Stomach (tissue), 9 donors: ENCODE results near the gene PEDS1. TPM values are rescaled to one million over a fixed set of nuclear protein-coding genes. Genes with fewer than 3 reads are reported as not detected.
"Not testable (repeated sequence)": the region's sequence is repeated elsewhere in the genome, so short reads cannot be mapped to it uniquely, and the experiment has no call there.

Source experiments
- DNase-seq, 2 donors: peaks; one replicate each; pipeline versions ENCODE4 v3.0.0 to v3.0.0-alpha.2; 2013 to 2019
- H3K27ac ChIP-seq, 5 donors: fragments of 200-600 bp in 4 of 5; sonication (generic) in 4 of 5; one replicate each; pipeline ENCODE4 v1.5.1; 2013 to 2019; ENCODE audit warnings: mild to moderate bottlenecking in 1 of 5, moderate library complexity in 1 of 5
- H3K27me3 ChIP-seq, 3 donors: fragments of 200-600 bp; sonication (generic); one replicate each; pipeline ENCODE4 v1.5.1; 2017 to 2019; ENCODE audit warnings: mixed run types in 1 of 3
- H3K36me3 ChIP-seq, 4 donors: fragments of 200-600 bp; sonication (generic); 1 replicate in 3 of 4; 2 replicates in 1 of 4; pipeline ENCODE4 v1.5.1; 2016 to 2019
- H3K4me1 ChIP-seq, 4 donors: fragments of 200-600 bp; sonication (generic); one replicate each; pipeline ENCODE4 v1.5.1; 2016 to 2019
- H3K4me3 ChIP-seq, 4 donors: fragments of 200-600 bp; sonication (generic) in 3 of 4; one replicate each; pipeline ENCODE4 v1.5.1; 2016 to 2019; ENCODE audit warnings: mild to moderate bottlenecking in 1 of 4
- H3K9me3 ChIP-seq, 4 donors: fragments of 200-600 bp; sonication (generic); one replicate each; pipeline ENCODE4 v1.5.1; 2016 to 2019
- EP300 ChIP-seq: sonication (generic); formaldehyde crosslinking; IDR thresholded peaks from one replicate; pipeline ENCODE4 v1.6.1; 2017; ENCODE audit warnings: antibody characterized with exemption
- POLR2A ChIP-seq, 4 donors: fragments of 450-650 bp; IDR thresholded peaks; one replicate each; pipeline ENCODE4 v1.6.1; 2016; ENCODE audit warnings: antibody characterized with exemption in 4 of 4, control low read depth in 2 of 4, mild to moderate bottlenecking in 1 of 4, moderate library complexity in 1 of 4
- POLR2AphosphoS5 ChIP-seq, 3 donors: sonication (generic); formaldehyde crosslinking; IDR thresholded peaks; one replicate each; pipeline ENCODE4 v1.6.1; 2016; ENCODE audit warnings: antibody characterized with exemption in 3 of 3
- WGBS, 5 donors: extraction: QIAGEN DNeasy Blood & Tissue Kit in 3 of 5; methylation state at CpG; one replicate each; pipeline versions ENCODE4 v1.1.5 to v1.1.7; 2013 to 2018; 5-methylcytosine and 5-hydroxymethylcytosine counted together
- intact Hi-C: fragments of 100-400 bp; cut with DNase I; formaldehyde crosslinking; loops from one replicate; pipeline ENCODE4 v1.15.1; 2023; ENCODE audit warnings: low total_unique reads
- polyA plus RNA-seq, 3 donors: library from polyadenylated mRNA; stranded (reverse); fragments of 200-250 nt; gene quantifications; one replicate each; pipeline ENCODE4 v1.2.3, GENCODE V29; 2013
- total RNA-seq, 5 donors: library from RNA; depleted of rRNA; stranded (reverse); fragments of >200 nt; gene quantifications; one replicate each; pipeline versions ENCODE4 v1.1.0 to v1.2.3, GENCODE V29; 2014 to 2016
- TF ChIP-seq, protein P1 (sequence below), 7 experiments: fragments of 450-650 bp in 4 of 7; fragments of 200-600 bp in 3 of 7; sonication (generic) in 3 of 7; IDR thresholded peaks; one replicate each; pipeline ENCODE4 v1.5.1; 2016 to 2019; ENCODE audit warnings: antibody characterized with exemption in 7 of 7, control low read depth in 2 of 7, mild to moderate bottlenecking in 1 of 7
- donor health status: healthy with polysubstance abuse.
- donor health status: Bipolar disorder and iron deficiency.
- donor health status: healthy.

Gene PEDS1
- total and polyA plus RNA-seq, 8 donors: 1.8 to 79.4 (median 17.5) TPM

DNA sequence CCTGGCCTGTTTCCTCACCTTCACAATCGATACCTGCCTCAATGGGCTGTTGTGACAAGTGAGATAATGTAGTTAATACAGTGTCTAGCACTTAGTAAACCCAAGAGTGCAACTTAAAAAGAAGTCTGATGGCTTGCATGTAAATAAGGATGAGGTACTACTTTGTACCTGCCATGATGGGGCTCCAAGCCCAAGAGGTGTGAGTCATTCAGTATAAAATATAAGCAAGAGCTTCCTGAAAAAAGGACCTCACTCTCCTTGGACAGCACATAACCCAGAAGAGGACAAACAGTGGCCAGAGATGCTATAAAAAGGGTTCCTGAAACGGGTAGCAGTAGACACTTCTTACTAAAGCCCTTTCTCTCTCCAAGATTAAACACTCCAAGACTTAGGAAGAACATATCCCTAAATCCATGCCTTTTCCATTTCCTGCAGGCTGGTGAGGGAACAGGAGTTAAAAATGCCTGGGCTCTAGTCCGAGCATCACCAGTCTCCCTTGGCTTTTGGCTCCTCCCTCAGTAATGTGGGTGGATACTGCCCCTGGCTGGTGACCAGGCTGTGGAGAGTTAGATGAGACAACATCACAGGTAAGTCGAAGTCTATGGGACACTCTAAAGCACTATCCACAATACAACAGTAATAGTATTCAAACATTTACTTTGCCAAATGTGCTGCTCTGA, 44.8 kb downstream of the PEDS1 start:
- DNase-seq: no peak
- intact Hi-C loops: no loop called here
- no peaks in the 10 kb centered on the region for H3K9me3 ChIP-seq
- no peak for TF ChIP-seq POLR2A (IDR thresholded peaks at IDR 0.05)
- TF ChIP-seq, protein P1, sequence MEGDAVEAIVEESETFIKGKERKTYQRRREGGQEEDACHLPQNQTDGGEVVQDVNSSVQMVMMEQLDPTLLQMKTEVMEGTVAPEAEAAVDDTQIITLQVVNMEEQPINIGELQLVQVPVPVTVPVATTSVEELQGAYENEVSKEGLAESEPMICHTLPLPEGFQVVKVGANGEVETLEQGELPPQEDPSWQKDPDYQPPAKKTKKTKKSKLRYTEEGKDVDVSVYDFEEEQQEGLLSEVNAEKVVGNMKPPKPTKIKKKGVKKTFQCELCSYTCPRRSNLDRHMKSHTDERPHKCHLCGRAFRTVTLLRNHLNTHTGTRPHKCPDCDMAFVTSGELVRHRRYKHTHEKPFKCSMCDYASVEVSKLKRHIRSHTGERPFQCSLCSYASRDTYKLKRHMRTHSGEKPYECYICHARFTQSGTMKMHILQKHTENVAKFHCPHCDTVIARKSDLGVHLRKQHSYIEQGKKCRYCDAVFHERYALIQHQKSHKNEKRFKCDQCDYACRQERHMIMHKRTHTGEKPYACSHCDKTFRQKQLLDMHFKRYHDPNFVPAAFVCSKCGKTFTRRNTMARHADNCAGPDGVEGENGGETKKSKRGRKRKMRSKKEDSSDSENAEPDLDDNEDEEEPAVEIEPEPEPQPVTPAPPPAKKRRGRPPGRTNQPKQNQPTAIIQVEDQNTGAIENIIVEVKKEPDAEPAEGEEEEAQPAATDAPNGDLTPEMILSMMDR (IDR thresholded peaks at IDR 0.05): no peak
- TF ChIP-seq POLR2AphosphoS5 (IDR thresholded peaks at IDR 0.05): no peak
- no peak for TF ChIP-seq EP300
- WGBS, 5 donors: 49 to 57% (median 55%) methylated on average over 4 of the region's 4 CpGs
- H3K4me1 ChIP-seq: peaks cover 51 to 90% (median 70%) of the 10 kb centered on the region in 4 donors
- H3K27me3 ChIP-seq: no peaks in the 10 kb centered on the region
- H3K27ac ChIP-seq: peak overlapping the region in 4 of 5 donors; percentile 34 to 100 (median 68)
- H3K4me3 ChIP-seq: no peak overlapping the region
- H3K36me3 ChIP-seq: no peaks in the 10 kb centered on the region

DNA sequence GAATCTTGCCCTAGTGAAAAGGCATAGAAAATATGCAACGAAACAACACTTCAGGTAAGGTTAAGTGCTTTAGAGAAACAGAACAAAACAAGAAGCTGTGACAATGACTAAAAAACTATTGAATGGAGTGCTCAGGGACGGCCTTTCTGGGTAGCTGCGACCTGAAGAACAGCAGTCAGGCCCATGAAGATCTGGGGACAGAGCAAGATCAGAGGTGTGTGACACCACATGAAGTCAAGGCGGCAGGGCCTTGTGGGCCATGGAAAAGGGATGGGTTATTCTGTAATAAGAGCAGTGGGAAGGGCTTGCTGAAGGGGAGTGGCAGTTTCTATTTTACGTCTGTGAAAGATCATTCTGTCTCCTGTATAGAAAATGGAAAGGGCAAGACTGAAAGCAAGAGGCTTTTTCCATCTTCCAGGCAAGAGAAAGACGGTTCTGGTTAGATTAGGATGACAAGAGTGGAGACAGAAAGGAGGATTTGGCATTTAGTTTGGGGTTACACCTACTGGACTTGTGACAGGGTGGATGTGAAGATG, 45.7 kb downstream of the PEDS1 start:
- WGBS, 5 donors: 56 to 67% (median 65%) methylated on average over 6 of the region's 6 CpGs
- Histone ChIP-seq H3K27ac (peak overlapping the region in 3 of 5 donors; percentile 34 to 100 (median 98)), H3K4me1 (peaks cover 50 to 93% (median 71%) of the 10 kb centered on the region in 4 donors)

DNA sequence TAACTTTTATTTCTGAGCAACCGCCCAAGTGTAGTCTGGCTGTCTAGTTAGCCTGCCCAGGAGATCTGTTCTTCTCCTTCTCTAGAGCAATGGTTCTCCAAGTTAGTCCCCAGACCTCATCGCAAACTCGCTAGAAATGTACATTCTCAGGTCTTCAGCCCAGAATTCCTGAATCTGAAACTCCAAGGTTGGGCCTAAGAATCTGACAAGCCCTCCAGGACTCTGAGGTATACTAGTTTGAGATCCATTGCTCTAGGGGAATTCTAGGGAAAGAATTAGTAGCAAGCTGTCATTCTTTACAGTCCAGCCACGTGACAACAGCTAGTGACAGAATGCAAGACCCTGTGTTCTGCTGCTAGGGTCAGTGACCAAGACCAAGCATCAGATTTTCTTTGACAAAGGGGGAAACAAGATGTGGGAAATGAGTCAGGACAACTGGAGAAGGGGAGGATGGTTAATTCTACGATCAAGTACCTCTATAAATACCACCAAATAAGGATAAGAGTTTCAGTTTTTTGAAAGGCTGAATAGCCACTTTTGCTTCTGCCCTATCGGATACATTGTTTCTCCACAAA, 46.4 kb downstream of the PEDS1 start:
- peaks cover 50 to 97% (median 73%) of the 10 kb centered on the region in 4 donors for H3K4me1 ChIP-seq
- H3K9me3 ChIP-seq: no peaks in the 10 kb centered on the region
- no peak overlapping the region for H3K4me3 ChIP-seq
- WGBS, 5 donors: 72 to 82% (median 77%) methylated on average over 6 of the region's 6 CpGs
- no peaks in the 10 kb centered on the region for H3K36me3 ChIP-seq
- intact Hi-C loops: no loop called here
- DNase-seq: no peak
- H3K27me3 ChIP-seq: no peaks in the 10 kb centered on the region
- TF ChIP-seq, protein P1 (IDR thresholded peaks at IDR 0.05): no peak
- no peak for TF ChIP-seq POLR2A (IDR thresholded peaks at IDR 0.05)
- no peak for TF ChIP-seq POLR2AphosphoS5 (IDR thresholded peaks at IDR 0.05)
- no peak for TF ChIP-seq EP300
- peak overlapping the region in 2 of 5 donors; percentile 98 to 100 for H3K27ac ChIP-seq

More for the DNA sequence above, 45.7 kb downstream of the PEDS1 start:
- Histone ChIP-seq H3K4me3 (no peak overlapping the region), H3K36me3 (no peaks in the 10 kb centered on the region), H3K27me3 (no peaks in the 10 kb centered on the region), H3K9me3 (no peaks in the 10 kb centered on the region)
- intact Hi-C loops: no loop called here
- DNase-seq: no peak
- TF ChIP-seq, protein P1 (IDR thresholded peaks at IDR 0.05): no peak
- TF ChIP-seq POLR2AphosphoS5 (IDR thresholded peaks at IDR 0.05): no peak
- TF ChIP-seq EP300: no peak
- TF ChIP-seq POLR2A (IDR thresholded peaks at IDR 0.05): no peak

DNA sequence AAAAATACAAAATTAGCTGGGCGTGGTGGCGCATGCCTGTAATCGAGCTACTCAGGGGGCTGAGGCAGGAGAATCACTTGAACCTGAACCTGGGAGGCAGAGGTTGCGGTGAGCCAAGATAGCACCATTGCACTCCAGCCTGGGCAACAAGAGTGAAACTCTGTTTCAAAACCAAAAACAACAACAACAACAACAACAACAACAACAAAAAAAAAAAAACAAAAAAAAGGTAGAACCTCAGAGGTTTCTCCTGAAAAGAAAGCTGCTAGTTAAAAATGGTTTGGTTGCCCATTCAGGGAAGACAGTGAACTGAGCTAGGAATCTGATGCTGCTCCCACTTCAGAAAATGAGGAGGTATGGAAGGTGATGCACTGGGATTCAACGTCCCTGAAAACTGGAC, 46.9 kb downstream of the PEDS1 start:
- 72 to 94% (median 83%) methylated on average over 5 of the region's 5 CpGs for WGBS, 5 donors
- peaks cover 50 to 97% (median 73%) of the 10 kb centered on the region in 4 donors for H3K4me1 ChIP-seq
- not testable (repeated sequence) for DNase-seq

More for the DNA sequence above, 46.9 kb downstream of the PEDS1 start:
- H3K36me3 ChIP-seq, H3K4me3 ChIP-seq, H3K9me3 ChIP-seq, H3K27me3 ChIP-seq, intact Hi-C loops: not testable (repeated sequence)
- peak overlapping the region in 2 of 5 donors; percentile 98 to 100 for H3K27ac ChIP-seq

Other genes starting within 250 kb of the PEDS1 start
- gene SPATA2, start 238.2 kb downstream of the PEDS1 start, total RNA-seq: 10 to 100 TPM in 1 of 5 donors, 1 to 10 TPM in 4; 3.1 to 14.3 (median 7.6) TPM
- gene SPATA2, start 238.2 kb downstream of the PEDS1 start, polyA plus RNA-seq: 1 to 10 TPM; 2.6 to 5.8 (median 3.9) TPM
- gene RNF114, start 217.3 kb downstream of the PEDS1 start, total RNA-seq: 100 to 1,000 TPM in 3 of 5 donors, 10 to 100 TPM in 2; 29.5 to 317 (median 138) TPM
- 10 to 100 TPM; 32.8 to 57.0 (median 41.7) TPM for gene RNF114, start 217.3 kb downstream of the PEDS1 start, polyA plus RNA-seq
- 1 to 10 TPM in 2 of 5 donors, under 1 TPM in 1, not detected in 2; 0.37 to 7.1 (median 3.2) TPM for gene SNAI1, start 170.7 kb downstream of the PEDS1 start, total RNA-seq
- 1 to 10 TPM in 2 of 3 donors, under 1 TPM in 1; 0.61 to 3.5 (median 2.2) TPM for gene SNAI1, start 170.7 kb downstream of the PEDS1 start, polyA plus RNA-seq
- gene UBE2V1, start 40.6 kb downstream of the PEDS1 start, total RNA-seq: 100 to 1,000 TPM in 1 of 5 donors, 10 to 100 TPM in 4; 52.6 to 111 (median 61.8) TPM
- 10 to 100 TPM; 64.7 to 90.3 (median 80.3) TPM for gene UBE2V1, start 40.6 kb downstream of the PEDS1 start, polyA plus RNA-seq
- gene CEBPB, start 37.1 kb upstream of the PEDS1 start, total RNA-seq: 100 to 1,000 TPM in 2 of 5 donors, 10 to 100 TPM in 3; 21.1 to 200 (median 37.1) TPM
- gene CEBPB, start 37.1 kb upstream of the PEDS1 start, polyA plus RNA-seq: 10 to 100 TPM; 24.5 to 41.5 (median 30.2) TPM